Activated naive CD8-positive, alpha-beta T cell treated with anti-CD3 and anti-CD28 coated beads, Interleukin-2, amount 50 U/mL, for 24 hours (primary cell): Measurements from ENCODE around the gene PDE6A.

Experiments used
- ATAC-seq: fragments of 150-1000 bp; cut with Tn5 transposase; one replicate; pipeline ENCODE4 v1.10.0; 2021
- DNase-seq: peaks from one replicate; pipeline ENCODE4 v3.0.0; 2021
- H3K27ac Mint-ChIP-seq: one replicate; pipeline ENCODE4 v1.8.0; 2021; ENCODE audit warnings: mild to moderate bottlenecking, mixed read lengths
- H3K27me3 Mint-ChIP-seq: one replicate; pipeline ENCODE4 v1.8.0; 2021; ENCODE audit warnings: mixed read lengths
- H3K36me3 Mint-ChIP-seq: one replicate; pipeline ENCODE4 v1.8.0; 2021; ENCODE audit warnings: low read depth, mixed read lengths
- H3K4me1 Mint-ChIP-seq: one replicate; pipeline ENCODE4 v1.8.0; 2021; ENCODE audit warnings: mixed read lengths
- H3K4me3 Mint-ChIP-seq: one replicate; pipeline ENCODE4 v1.8.0; 2021; ENCODE audit warnings: mild to moderate bottlenecking, moderate library complexity, mixed read lengths
- H3K9me3 Mint-ChIP-seq: one replicate; pipeline ENCODE4 v1.8.0; 2021; ENCODE audit warnings: mixed read lengths

PDE6A gene

DNA sequence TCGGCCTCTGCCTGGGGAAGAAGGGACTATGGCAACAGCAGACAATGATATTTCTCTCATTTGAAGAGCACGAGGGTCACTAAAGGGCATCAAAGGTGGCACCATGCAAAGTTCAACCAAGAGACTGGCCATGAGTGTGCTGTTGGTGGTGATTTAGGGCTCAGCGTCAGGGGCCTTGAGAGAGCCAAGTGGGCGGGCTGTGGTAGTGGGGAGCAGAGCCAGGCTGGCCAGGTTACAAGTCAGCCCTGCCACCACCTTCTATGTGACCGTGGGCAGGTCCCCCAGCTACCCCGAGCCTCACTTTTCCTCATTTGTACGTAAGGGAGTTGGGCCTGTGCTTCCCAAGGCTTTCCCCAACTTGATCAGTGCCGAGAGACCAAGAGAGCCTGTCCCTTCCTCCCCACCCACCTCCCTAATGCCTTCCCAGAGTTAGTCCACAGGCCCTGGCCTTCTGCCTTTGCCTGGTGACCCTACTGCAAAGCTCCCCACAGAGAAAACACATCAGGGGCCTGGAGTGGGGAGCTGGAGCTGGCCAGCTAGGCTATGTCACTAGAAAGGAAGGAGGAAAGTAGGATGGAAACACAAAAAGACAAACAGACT is 104.3 kb downstream of the PDE6A start:
- Mint-ChIP-seq H3K27ac (no peak overlapping the region), H3K27me3 (no peaks in the 10 kb centered on the region), H3K4me1 (no peaks in the 10 kb centered on the region), H3K4me3 (no peak overlapping the region), H3K9me3 (no peaks in the 10 kb centered on the region), H3K36me3 (peaks cover 10% of the 10 kb centered on the region)
- ATAC-seq (no peak), DNase-seq (no peak)

DNA sequence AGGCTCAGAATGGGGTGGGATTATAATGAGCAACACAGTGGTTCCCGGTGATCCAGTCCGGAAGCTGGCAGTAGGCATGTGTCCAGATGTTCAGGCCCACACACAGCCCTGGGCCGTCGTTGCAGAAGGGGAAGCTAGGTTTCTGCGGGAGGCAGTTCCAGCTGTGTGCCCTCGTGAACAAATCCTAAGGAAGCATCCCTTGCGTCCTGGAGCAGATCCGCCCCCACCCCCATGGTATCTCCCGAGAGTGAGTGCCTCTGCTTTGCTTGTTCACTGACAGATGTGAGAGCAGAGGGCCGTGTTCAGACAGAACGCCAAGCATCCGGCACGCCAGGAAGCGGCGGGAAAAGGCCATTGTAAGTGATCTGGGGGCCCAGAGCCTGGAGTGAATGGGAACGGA is 104.8 kb downstream of the PDE6A start:
- H3K27ac Mint-ChIP-seq, result no peak overlapping the region
- no peak overlapping the region for H3K4me3 Mint-ChIP-seq

DNA sequence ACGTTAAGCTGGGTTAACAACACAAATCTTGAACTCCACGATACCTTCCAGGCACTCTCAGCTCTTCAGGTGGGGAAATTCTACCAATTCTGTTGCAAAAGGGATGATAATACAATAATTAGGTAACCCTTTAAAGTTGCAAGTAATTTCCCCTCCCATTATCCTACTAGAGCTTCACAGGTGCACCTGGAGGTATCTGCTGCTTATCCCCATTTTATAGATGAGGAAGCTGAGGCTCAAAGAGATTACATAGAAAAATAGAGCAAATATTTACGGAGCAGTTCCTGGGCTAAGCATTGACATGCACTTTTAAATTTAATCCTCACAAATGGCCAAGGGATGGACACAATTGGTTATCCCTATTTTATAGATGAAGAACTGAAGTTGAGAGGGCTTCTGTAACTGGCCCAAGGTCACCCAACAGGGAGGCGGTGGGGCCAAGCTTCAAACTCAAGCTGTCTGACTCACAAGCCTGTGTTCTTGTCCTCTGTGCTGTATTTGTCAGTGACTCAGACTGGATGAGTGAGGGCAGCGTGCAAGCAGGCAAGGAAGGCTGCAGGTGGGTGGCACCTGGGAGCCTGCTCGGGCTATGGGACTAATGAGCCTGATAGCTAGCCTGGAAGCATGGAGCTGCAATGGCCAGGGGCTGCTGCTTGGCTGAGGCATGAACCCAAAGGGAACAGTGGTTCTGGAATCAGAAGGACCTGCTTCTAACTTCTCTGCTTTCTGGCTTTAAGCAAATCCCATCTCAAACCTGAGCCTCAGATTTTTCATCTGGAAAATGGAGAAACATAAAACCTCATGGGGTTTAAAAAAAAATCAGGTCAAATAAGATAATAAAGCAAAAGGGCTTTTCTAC is 105.5 kb downstream of the PDE6A start:
- no peak overlapping the region for H3K27ac Mint-ChIP-seq
- H3K36me3 Mint-ChIP-seq, result peaks cover 15% of the 10 kb centered on the region

More for the DNA sequence above, 104.8 kb downstream of the PDE6A start:
- Mint-ChIP-seq H3K36me3 (peaks cover 13% of the 10 kb centered on the region), H3K9me3 (no peaks in the 10 kb centered on the region), H3K27me3 (no peaks in the 10 kb centered on the region), H3K4me1 (no peaks in the 10 kb centered on the region)
- DNase-seq (no peak), ATAC-seq (no peak)

DNA sequence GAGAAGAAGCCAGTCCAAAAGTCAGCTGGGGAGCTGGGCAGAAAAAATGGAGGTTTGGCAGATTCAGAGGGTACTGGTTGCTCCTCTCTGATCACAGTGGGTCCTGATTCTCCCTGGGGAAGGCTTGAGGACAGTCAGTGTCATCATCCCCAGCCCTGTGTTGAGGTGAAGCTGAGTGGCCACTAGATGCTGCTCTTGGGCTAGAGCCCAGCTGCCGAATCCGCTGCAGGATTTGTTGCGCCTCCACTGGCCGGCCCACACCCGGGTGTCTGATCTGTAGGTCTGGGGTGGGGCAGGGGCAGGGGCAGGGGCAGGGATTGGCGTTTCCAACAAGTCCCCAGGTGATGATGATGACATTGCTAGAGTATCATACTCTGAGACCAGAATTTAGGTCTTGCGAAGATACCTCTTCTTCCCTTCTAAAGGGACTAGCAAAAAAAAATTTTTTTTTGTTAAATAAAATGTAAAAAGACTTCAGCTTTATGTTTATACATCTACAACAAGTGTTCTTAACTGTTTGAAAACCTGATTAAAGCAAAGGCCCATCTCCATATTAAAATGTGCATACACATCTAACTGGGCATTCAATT is 106.8 kb downstream of the PDE6A start:
- H3K4me1 Mint-ChIP-seq, result no peaks in the 10 kb centered on the region
- H3K9me3 Mint-ChIP-seq, result no peaks in the 10 kb centered on the region
- DNase-seq (no peak), ATAC-seq (no peak)
- no peak overlapping the region for H3K4me3 Mint-ChIP-seq
- H3K27me3 Mint-ChIP-seq, result no peaks in the 10 kb centered on the region
- no peak overlapping the region for H3K27ac Mint-ChIP-seq
- H3K36me3 Mint-ChIP-seq, result peaks cover 15% of the 10 kb centered on the region

More for the DNA sequence above, 105.5 kb downstream of the PDE6A start:
- no peak overlapping the region for H3K4me3 Mint-ChIP-seq
- no peaks in the 10 kb centered on the region for H3K9me3 Mint-ChIP-seq
- DNase-seq, result no peak
- H3K4me1 Mint-ChIP-seq, result no peaks in the 10 kb centered on the region
- ATAC-seq, result no peak
- H3K27me3 Mint-ChIP-seq, result no peaks in the 10 kb centered on the region

DNA sequence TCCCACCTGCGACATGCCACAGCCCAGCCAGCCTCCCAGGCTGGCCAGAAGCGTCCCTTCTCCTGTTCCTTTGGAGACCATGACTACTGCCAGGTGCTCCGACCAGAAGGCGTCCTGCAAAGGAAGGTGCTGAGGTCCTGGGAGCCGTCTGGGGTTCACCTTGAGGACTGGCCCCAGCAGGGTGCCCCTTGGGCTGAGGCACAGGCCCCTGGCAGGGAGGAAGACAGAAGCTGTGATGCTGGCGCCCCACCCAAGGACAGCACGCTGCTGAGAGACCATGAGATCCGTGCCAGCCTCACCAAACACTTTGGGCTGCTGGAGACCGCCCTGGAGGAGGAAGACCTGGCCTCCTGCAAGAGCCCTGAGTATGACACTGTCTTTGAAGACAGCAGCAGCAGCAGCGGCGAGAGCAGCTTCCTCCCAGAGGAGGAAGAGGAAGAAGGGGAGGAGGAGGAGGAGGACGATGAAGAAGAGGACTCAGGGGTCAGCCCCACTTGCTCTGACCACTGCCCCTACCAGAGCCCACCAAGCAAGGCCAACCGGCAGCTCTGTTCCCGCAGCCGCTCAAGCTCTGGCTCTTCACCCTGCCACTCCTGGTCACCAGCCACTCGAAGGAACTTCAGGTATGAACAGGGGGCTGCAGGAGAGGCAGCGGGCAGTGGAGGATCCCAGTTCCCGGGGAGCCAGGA is 108.0 kb downstream of the PDE6A start:
- H3K4me3 Mint-ChIP-seq, result no peak overlapping the region
- DNase-seq (no peak), ATAC-seq (no peak)
- no peak overlapping the region for H3K27ac Mint-ChIP-seq
- peaks cover 2% of the 10 kb centered on the region for H3K4me1 Mint-ChIP-seq
- no peaks in the 10 kb centered on the region for H3K9me3 Mint-ChIP-seq
- H3K27me3 Mint-ChIP-seq, result no peaks in the 10 kb centered on the region
- H3K36me3 Mint-ChIP-seq, result peaks cover 15% of the 10 kb centered on the region

DNA sequence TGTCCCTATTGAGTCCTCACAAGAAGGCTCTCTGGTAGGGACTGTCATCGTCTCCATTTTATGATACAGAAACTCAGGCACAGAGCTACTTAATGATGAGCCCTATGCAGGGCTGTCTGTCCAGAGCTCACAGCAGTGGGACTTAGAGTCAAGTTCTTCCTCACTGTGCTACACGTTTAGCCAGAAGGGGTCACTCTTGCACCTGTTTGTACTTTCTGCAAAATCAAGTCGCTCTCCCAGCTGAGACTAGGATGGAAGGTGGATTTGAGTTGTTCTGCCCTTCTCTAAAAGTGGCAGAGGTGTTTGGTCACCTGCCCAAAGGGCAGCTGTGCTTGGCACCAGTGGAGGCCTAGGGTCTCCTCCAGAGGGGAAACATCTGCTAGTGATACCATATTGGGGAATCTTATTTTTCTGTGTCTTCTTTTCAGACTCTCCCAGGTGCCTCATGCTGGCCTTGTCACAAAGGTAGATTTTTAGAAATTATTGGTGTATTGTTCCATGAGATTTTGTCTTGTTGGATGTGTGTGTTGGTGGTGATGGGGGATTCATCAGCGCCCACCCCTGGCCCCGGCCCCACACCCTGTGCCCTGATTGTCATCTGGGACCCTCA is 110.2 kb downstream of the PDE6A start:
- DNase-seq (peak; percentile 44), ATAC-seq (peak; percentile 25)
- no peak overlapping the region for H3K4me3 Mint-ChIP-seq
- H3K27ac Mint-ChIP-seq, result no peak overlapping the region
- peaks cover 11% of the 10 kb centered on the region for H3K36me3 Mint-ChIP-seq
- H3K4me1 Mint-ChIP-seq, result peaks cover 7% of the 10 kb centered on the region
- no peaks in the 10 kb centered on the region for H3K9me3 Mint-ChIP-seq
- no peaks in the 10 kb centered on the region for H3K27me3 Mint-ChIP-seq

DNA sequence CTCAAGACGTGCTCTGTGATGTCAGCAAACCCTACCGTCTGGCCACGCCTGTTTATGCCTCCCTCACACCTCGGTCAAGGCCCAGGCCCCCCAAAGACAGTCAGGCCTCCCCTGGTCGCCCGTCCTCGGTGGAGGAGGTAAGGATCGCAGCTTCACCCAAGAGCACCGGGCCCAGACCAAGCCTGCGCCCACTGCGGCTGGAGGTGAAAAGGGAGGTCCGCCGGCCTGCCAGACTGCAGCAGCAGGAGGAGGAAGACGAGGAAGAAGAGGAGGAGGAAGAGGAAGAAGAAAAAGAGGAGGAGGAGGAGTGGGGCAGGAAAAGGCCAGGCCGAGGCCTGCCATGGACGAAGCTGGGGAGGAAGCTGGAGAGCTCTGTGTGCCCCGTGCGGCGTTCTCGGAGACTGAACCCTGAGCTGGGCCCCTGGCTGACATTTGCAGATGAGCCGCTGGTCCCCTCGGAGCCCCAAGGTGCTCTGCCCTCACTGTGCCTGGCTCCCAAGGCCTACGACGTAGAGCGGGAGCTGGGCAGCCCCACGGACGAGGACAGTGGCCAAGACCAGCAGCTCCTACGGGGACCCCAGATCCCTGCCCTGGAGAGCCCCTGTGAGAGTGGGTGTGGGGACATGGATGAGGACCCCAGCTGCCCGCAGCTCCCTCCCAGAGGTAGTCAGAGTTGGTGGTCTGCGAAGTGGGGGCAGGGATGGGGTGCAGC is 111.3 kb downstream of the PDE6A start:
- no peak overlapping the region for H3K4me3 Mint-ChIP-seq
- peaks cover 8% of the 10 kb centered on the region for H3K4me1 Mint-ChIP-seq
- H3K36me3 Mint-ChIP-seq, result peaks cover 13% of the 10 kb centered on the region
- no peaks in the 10 kb centered on the region for H3K27me3 Mint-ChIP-seq
- DNase-seq (no peak), ATAC-seq (no peak)
- H3K9me3 Mint-ChIP-seq, result no peaks in the 10 kb centered on the region
- no peak overlapping the region for H3K27ac Mint-ChIP-seq

DNA sequence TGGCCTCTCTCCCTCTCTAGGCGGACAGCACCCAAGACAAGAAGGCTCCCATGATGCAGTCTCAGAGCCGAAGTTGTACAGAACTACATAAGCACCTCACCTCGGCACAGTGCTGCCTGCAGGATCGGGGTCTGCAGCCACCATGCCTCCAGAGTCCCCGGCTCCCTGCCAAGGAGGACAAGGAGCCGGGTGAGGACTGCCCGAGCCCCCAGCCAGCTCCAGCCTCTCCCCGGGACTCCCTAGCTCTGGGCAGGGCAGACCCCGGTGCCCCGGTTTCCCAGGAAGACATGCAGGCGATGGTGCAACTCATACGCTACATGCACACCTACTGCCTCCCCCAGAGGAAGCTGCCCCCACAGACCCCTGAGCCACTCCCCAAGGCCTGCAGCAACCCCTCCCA is 112.0 kb downstream of the PDE6A start:
- no peak for DNase-seq
- H3K9me3 Mint-ChIP-seq, result no peaks in the 10 kb centered on the region
- H3K36me3 Mint-ChIP-seq, result peaks cover 14% of the 10 kb centered on the region
- peaks cover 8% of the 10 kb centered on the region for H3K4me1 Mint-ChIP-seq
- ATAC-seq, result no peak
- H3K27ac Mint-ChIP-seq, result no peak overlapping the region
- no peaks in the 10 kb centered on the region for H3K27me3 Mint-ChIP-seq
- no peak overlapping the region for H3K4me3 Mint-ChIP-seq

DNA sequence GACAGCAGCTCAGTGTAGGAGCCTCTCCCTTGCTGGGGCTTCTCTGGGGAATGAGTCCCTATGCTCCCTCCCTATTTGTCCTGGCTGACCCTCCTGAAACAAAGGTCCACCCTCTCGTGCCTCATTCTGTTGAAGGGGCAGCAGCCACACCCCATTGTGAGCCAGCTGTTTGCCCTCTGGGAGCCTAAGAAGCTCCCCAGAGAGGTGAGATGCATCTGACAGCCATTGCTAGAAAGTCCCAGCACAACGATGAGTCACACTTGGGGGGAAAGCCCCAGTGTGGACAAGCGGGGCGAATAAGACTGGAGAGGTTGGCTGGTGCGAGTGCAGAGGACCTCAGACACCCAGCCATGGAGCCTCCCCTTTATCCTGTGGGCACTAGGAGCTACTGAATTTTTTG is 113.1 kb downstream of the PDE6A start:
- H3K36me3 Mint-ChIP-seq, result peaks cover 14% of the 10 kb centered on the region
- no peaks in the 10 kb centered on the region for H3K27me3 Mint-ChIP-seq
- no peak overlapping the region for H3K4me3 Mint-ChIP-seq
- DNase-seq (peak; percentile 61), ATAC-seq (peak; percentile 90)
- H3K27ac Mint-ChIP-seq, result no peak overlapping the region
- H3K4me1 Mint-ChIP-seq, result peaks cover 8% of the 10 kb centered on the region
- H3K9me3 Mint-ChIP-seq, result no peaks in the 10 kb centered on the region

DNA sequence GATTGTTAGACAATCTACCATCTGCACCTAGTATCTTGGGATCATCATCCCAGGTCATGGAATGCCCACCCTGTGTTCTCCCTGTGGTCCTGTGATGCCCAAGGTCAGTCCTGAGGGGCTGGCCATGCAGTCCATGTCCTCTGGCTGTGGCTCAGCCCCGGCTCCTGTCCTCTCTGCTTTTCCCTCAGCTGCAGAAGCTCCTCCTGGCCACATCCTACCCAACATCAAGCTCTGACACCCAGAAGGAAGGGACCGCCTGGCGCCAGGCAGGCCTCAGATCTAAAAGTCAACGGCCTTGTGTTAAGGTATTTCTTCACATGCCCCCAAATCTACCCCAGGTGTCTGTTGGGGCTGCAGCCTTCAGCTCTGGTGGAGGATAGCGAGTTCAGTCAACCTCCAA is 114.0 kb downstream of the PDE6A start:
- ATAC-seq (no peak), DNase-seq (no peak)
- Mint-ChIP-seq H3K27me3 (no peaks in the 10 kb centered on the region), H3K4me1 (peaks cover 8% of the 10 kb centered on the region), H3K9me3 (no peaks in the 10 kb centered on the region), H3K4me3 (no peak overlapping the region), H3K27ac (no peak overlapping the region), H3K36me3 (peaks cover 14% of the 10 kb centered on the region)

DNA sequence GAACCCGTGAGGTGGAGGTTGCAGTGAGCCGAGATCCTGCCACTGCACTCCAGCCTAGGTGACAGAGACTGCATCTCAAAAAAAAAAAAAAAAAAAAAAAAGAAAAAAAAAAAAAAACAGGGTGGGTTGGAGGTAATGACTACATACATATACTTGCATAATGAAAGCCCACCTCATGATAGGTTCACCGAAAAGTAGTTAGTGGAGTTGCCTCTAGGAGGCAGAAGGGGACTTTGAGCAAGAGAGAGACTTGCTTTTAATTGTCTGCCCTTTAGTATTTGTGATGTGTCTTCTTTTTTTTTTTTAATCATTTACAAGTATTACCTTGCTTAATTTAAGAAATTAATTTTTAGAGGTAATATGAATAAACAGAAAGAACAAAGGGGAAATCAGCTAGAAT is 114.6 kb downstream of the PDE6A start:
- Mint-ChIP-seq H3K4me3 (no peak overlapping the region), H3K9me3 (no peaks in the 10 kb centered on the region), H3K36me3 (peaks cover 10% of the 10 kb centered on the region), H3K4me1 (peaks cover 8% of the 10 kb centered on the region), H3K27me3 (no peaks in the 10 kb centered on the region), H3K27ac (no peak overlapping the region)
- no peak for ATAC-seq
- no peak for DNase-seq

DNA sequence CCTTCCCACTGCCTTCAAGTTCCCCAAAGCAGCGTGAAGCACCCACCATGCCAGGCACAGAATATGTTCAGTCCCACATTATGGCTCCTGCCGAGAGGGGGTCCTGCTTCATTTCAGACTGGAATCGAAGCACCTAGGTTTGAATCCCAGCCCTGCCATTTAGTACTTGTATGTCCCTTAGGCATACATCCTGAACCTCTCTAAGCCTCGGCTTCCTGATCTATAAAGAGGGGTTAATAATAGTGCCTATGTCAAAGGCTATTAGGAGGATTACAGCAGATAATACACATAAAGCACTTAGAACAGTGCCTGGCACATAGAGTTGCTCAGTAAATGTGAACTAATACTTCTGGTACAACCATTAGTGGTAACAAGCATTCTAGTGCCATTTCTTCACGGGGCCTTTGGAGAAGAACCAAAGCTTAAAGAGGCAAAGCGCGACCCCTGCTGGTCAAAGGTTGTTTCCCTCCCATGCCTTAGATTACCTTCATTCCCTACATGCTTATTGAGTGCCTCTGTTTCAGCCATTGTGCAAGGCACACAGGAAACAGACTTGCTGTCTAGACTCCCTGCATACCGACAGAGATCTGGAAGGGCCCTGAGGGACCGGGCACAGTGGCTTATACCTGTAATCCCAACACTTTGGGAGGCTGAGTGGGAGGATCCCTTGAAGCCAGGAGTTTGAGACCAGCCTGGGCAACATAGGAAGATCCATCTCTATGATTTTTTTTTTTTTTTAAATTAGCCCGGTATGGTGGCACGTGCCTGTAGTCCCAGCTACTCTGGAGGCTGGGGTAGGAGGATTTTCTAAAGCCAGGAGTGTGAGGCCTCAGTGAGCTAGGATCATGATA is 116.2 kb downstream of the PDE6A start:
- peak; percentile 85 for DNase-seq
- no peaks in the 10 kb centered on the region for H3K9me3 Mint-ChIP-seq
- H3K27me3 Mint-ChIP-seq, result no peaks in the 10 kb centered on the region
- H3K4me1 Mint-ChIP-seq, result peaks cover 8% of the 10 kb centered on the region
- no peak overlapping the region for H3K4me3 Mint-ChIP-seq
- no peak overlapping the region for H3K27ac Mint-ChIP-seq
- peak; percentile 38 for ATAC-seq
- peaks cover 4% of the 10 kb centered on the region for H3K36me3 Mint-ChIP-seq

DNA sequence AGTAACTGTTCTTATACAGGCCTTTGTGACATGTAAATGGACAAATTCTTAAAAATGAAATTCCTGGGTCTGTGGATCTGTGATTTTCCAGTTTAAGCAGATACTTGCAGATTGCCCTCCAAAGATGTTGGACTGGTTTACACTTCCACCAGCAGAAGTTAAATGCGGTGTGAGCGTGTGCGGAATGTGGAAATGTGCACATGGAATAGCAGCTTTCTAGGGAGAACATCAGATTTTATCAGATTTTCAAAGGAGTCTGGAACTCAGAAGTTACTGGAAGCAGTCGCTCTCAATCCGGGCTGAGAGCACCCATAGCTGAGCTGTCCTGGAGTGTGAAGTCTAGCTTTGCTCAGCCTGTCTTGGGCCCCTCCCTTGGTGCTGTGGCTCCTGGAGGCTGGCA is 117.0 kb downstream of the PDE6A start:
- Mint-ChIP-seq H3K27me3 (no peaks in the 10 kb centered on the region), H3K27ac (no peak overlapping the region), H3K4me3 (no peak overlapping the region), H3K9me3 (no peaks in the 10 kb centered on the region), H3K4me1 (peaks cover 8% of the 10 kb centered on the region), H3K36me3 (peaks cover 4% of the 10 kb centered on the region)
- ATAC-seq, result no peak
- no peak for DNase-seq
